Measurements from ENCODE around the gene ESPL1.
"Not testable (repeated sequence)": the region's sequence is repeated elsewhere in the genome, so short reads cannot be mapped to it uniquely, and the experiment has no call there.

ESPL1 gene

DNA sequence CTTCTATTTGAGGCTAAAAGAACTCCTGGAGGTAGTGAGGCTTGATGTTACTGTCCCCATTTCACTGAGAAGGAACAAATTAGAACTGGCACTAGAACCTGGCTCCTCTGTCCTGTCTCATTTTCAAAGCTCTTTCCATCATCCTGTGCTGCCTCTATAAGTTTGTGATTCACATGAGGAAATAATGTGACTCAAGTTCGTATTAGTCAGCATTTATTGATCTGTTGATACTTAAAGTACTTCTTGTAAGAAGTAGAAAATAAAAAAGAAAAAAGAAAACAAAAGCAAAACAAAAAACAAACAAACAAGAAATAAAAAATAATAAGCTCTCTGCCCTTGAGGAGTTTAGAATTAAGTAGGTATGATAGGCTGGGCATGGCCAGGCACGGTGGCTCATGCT lies 2.3 kb upstream of the ESPL1 start:
- no peak for DNase-seq

DNA sequence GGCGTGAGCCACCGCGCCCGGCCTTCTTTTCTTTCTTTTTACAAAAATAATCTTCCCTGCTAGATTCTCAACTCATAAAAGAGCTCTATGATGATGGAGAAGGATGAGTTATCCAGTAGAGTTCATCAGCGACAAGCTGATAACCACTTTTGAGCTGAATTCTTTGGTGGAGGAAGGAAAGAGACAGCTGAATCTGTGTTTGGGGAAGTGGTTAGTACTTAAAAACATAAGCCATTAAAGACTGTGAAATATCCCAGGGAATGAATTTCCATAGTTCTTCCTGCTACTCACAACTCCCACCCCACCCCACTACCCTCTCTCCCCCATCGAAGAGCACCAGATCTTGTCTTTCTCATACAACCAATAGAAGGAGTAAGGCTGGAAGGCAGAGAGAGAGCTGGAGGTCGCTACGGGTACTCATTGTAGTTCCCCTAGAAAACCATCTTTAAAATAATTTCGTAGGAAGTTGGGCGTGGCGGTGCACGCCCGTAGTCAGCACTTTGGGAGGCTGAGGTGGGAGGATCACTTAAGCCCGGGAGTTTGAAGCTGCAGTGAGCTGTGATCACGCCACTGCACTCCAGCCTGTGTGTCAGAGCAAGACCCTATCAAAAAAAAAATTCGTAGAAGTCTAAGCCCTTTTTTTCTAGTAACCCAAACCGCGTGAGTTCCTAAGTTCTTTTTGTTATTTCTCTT lies 647 bp upstream of the ESPL1 start:
- no peak for DNase-seq

DNA sequence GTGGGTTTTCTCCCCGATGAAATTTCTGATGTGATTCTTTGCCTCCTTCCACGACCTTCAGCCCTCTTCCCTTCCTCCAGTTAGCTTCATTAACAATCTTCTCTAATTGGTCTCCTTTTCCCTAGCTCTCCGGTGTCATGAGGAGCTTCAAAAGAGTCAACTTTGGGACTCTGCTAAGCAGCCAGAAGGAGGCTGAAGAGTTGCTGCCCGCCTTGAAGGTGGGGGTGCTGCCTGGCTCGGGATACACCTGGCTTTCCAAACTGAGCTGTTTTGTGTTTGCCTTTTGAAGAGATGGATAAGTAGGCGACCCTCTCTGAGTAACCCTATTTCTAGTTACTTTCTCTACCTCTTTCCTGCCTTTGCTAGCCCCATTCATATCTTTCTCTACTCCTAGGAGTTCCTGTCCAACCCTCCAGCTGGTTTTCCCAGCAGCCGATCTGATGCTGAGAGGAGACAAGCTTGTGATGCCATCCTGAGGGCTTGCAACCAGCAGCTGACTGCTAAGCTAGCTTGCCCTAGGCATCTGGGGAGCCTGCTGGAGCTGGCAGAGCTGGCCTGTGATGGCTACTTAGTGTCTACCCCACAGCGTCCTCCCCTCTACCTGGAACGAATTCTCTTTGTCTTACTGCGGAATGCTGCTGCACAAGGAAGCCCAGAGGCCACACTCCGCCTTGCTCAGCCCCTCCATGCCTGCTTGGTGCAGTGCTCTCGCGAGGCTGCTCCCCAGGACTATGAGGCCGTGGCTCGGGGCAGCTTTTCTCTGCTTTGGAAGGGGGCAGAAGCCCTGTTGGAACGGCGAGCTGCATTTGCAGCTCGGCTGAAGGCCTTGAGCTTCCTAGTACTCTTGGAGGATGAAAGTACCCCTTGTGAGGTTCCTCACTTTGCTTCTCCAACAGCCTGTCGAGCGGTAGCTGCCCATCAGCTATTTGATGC lies 797 bp downstream of the ESPL1 start:
- DNase-seq = peak; percentile 35

DNA sequence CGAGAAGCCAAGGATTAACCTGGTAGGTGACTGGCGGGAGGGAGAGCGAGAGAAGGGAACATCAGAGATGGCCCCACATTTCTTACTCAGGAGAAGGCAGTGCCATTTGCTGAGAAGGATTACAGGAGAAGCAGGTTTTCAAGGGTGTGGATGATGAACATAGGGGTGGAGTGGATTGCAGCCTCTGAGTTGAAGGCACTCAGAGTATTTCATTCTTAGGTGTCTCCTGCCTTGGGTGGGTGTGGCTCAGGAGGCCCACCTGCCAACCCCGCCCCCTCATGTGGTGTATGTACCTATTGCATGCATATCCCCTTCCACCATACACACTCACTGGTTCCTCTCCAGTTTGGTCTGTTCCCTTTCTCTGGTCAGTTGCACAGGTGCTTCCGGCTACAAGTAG lies 6.3 kb downstream of the ESPL1 start:
- DNase-seq = no peak

DNA sequence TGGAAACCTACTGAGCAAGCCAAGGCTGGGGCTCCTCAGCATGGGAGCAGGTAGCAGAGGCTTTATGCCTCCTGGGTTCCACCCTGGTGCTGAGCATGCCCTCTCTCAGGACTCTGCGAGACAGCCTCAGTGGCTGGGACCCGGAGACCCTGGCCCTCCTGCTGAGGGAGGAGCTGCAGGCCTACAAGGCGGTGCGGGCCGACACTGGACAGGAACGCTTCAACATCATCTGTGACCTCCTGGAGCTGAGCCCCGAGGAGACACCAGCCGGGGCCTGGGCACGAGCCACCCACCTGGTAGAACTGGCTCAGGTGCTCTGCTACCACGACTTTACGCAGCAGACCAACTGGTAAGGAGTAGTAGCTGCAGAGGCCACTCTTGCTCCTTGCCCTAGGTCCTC lies 8.4 kb downstream of the ESPL1 start:
- DNase-seq = no peak

DNA sequence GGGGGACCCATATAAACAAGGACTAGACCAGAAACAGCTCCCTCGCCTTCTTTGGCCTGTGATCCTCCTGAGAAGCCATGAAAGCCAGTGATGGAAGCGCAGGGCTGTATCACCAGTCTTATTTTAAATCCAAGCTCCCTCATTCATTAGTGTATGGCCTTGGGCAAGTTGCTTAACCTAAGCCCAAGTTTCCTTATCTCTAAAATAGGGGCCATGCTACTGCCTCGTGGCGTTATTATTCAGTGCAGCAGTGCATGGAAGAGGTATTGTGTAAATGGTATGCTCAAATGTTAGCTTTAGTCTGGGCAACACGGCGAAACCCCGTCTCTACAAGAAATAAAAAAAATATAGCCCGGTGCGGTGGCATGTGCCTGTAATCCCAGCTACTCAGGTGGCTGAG lies 9.9 kb downstream of the ESPL1 start:
- DNase-seq = no peak

DNA sequence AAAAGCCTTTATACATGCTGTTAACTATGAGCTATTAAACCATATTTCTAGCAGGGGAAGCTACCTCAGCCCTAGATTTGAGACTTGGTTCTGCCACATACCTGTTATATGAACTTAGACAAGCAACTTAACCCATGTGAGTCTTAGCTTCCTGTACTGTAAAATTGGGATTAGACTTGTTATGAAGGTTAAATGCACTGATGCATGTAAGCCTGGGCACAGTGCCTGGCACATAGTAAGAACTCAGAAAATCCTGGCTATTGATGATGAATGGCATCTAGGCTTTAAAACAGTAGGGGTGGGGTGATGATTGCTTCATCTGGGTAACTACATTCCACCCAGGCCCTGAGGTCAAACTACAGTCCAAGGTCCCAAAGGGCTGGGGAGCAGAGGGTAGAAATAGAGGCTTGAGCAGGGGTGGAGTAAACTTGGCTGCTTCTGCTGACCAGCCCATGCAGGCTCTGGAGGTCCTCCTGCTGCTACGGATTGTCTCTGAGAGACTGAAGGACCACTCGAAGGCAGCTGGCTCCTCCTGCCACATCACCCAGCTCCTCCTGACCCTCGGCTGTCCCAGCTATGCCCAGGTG lies 11.3 kb downstream of the ESPL1 start:
- DNase-seq = no peak

DNA sequence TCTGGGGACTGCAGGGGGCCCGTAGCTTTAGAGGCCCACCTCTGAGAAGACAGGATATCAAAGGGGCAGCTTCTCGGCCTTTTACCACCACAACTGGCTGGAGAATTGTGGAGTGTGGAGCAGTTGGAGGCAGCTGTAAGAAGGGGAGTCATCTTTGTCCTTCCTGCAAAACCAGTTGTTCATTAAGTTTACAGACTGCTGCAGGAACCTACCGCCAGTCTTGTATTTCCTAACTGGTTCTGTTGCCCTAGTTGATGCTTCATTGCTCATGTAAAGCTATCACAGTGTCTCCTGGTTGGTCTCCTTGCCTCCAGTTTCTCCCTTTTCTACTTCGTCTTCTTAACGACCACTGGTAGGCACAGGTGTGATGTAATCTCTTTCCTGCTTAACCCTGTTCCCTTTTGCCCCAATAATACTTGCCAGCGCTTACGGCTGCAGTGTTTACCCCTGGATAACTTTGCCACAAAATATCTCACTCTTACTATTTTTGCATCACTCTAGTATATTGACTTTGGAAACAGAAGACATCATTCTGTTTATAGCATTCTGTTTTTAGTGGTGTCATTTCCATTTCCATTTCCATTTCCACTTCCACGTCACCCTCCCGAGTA lies 11.9 kb downstream of the ESPL1 start:
- DNase-seq = no peak

DNA sequence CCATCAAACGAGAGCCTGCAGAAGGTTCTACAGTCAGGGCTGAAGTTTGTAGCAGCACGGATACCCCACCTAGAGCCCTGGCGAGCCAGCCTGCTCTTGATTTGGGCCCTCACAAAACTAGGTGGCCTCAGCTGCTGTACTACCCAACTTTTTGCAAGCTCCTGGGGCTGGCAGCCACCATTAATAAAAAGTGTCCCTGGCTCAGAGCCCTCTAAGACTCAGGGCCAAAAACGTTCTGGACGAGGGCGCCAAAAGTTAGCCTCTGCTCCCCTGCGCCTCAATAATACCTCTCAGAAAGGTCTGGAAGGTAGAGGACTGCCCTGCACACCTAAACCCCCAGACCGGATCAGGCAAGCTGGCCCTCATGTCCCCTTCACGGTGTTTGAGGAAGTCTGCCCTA lies 18.3 kb downstream of the ESPL1 start:
- DNase-seq = no peak

DNA sequence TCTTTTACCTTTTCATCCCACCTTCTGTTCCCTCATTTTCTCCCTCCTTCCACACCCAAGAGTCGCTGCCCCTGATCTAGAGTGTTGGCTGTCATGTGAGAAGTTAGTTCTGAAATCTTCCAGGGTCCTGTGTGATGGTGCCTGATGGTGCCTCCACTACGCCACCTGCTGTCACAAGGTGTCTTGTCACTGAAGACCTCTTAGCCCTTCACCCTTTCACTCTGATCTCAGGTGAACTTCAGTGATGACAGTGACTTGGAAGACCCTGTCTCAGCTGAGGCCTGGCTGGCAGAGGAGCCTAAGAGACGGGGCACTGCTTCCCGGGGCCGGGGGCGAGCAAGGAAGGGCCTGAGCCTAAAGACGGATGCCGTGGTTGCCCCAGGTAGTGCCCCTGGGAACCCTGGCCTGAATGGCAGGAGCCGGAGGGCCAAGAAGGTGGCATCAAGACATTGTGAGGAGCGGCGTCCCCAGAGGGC lies 19.7 kb downstream of the ESPL1 start:
- DNase-seq = peak; percentile 76

DNA sequence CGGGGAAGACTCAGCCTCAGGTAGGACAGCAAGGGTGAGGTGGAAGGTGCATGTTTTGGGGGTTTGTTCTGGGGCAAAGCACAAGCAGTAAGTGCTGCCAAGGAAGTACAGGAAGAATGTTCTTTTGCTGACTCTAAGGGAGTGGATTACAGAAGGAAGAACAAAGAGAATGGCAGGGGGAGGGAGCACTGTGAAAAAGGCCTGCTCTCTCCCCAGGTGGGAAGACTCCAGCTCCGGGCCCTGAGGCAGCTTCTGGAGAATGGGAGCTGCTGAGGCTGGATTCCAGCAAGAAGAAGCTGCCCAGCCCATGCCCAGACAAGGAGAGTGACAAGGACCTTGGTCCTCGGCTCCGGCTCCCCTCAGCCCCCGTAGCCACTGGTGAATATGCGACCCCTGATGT lies 20.2 kb downstream of the ESPL1 start:
- DNase-seq = no peak

DNA sequence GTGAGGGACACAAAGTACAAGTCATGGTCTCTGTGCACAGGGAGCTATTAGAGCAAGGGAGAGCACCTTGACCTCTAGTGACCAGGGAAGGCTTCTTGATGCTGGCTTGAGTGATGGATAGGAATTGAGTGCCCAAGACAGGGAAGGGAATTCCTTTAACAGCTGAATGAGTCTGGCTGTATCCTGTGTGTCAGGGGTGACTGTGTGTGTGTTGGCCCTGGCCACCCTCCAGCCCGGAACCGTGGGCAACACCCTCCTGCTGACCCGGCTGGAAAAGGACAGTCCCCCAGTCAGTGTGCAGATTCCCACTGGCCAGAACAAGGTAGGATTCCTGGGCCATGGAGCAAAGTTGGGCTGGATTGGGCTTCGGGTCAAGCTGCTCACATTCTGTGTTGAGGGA lies 21.8 kb downstream of the ESPL1 start:
- DNase-seq = no peak

DNA sequence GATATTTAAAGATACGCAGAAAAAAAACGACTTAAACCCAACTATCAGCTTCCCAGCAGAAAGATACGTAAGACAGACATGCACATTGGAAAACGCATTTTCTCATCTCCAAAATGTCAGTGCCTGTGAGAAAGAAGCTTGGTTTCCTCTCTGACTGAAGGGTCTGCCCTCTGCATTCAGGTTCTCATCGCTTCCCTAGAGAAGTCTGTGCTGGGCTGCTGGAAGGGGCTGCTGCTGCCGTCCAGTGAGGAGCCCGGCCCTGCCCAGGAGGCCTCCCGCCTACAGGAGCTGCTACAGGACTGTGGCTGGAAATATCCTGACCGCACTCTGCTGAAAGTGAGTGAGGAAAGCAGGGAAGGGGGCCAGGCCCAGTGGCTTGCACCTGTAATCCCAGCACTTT lies 22.6 kb downstream of the ESPL1 start:
- DNase-seq = no peak

DNA sequence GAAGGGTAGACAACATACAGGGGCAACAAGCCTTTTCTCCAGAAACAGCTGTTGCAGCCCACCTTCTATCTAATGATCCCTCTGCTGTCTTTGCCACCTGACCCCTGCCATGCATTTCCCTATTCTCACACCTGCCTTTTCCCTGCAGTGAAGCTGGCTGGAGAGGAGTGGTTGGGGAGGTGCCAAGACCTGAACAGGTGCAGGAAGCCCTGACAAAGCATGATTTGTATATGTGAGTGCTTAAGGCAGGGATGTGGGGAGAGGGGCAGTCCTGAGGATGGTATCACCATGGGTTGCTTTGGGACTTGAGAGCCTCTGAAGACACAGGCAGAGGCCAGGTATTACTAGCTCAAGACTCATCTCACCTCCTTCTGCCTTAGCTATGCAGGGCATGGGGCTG lies 24.3 kb downstream of the ESPL1 start:
- DNase-seq = peak; percentile 96

DNA sequence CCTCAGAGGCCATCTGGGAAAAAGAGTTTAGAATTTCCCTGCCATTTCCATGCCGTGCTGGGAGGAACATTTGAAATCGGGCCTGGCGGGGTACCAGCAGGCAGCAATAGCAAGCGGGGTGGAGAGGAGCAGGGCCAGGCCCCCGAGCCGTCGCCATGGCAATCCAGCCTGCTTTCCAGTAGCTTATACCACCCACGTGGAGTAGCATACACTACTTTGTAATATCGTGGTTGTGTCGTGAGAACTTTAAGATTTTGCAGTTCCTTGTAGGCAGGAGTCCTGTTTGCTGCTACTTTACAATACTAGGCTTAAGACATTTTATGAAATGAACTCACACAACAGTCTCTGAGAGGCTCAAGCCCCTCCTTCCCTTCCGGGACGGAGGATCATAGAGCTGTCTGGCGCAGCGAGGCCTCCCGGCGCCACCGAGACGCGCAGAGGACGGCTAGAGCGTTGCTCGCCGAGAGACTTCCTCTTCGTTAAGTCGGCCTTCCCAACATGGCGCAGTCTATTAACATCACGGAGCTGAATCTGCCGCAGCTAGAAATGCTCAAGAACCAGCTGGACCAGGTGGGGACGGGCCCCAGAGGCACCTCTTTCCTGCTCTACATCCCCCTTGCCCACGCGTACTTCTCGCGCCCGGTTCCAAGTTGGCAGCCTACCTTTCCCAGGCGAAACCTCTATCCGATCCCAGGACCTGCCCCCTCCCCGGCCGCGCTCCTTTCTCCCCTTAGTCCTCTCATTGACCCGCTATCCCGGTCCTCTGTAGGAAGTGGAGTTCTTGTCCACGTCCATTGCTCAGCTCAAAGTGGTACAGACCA lies 27.2 kb downstream of the ESPL1 start, which contains the start of gene PFDN5:
PFDN5 (plus strand) TSS at position 473 of the 821 bp plus-strand sequence; CDS start at position 499, 26 bp downstream.
- peak; percentile 97 for DNase-seq

DNA sequence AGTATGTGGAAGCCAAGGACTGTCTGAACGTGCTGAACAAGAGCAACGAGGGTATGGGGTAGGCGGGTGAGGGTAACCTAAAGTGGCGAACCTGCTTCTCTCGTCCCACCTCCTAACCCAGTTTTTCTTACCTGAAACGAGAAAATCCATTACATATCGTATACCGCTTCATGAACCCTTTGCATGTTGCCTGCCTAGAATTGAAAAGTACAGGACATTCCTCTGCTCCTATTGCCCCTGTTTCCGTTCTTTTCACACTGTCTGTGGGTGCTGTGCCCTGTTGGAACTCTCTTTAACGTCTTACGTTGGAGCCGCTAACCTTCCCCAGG lies 27.8 kb downstream of the ESPL1 start:
- peak; percentile 44 for DNase-seq

DNA sequence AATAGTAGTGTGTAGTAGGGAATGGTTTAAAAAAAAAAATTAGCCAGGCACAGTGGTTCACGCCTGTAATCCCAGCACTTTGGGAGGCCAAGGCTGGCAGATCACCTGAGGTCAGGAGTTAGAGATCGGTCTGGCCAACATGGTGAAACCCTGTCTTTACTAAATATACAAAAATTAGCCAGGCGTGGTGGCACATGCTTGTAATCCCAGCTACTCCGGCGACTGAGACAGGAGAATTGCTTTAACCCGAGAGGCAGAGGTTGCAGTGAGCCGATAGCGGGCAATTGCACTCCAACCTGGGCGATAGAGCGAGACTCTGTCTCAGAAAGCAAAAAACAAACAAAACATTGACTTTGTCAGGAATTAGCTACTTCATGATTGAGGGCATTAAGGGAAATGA lies 29.0 kb downstream of the ESPL1 start:
- not testable (repeated sequence) for DNase-seq

DNA sequence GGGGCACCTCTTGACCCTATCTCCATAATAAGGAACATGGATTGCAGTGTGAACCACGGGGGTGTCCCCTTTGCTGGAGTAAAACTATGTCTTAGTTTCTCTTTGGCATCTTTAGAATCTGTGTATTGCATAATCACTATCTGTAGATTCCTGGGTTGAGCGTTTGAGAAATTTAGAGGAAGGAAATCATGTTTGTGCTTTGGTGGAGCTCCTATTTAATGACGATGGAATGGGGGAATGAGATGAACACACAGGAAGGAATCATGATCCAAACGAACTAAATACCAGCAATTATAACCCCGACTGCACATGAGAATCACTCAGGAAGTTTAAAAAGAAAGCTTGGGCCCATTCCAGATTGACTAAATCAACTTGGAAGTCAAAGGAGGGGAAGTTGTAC lies 30.1 kb downstream of the ESPL1 start:
- DNase-seq = no peak

DNA sequence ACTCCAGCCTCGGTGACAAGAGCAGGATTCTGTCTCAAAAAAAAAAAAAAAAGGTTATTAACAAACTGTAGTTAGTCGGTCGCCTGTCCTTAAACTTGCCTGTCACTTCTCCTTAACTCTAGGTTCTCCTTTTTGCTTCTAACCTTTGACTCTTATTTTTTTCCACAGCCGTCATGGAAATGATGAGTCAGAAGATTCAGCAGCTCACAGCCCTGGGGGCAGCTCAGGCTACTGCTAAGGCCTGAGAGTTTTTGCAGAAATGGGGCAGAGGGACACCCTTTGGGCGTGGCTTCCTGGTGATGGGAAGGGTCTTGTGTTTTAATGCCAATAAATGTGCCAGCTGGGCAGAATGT lies 31.0 kb downstream of the ESPL1 start:
- DNase-seq = peak; percentile 68

DNA sequence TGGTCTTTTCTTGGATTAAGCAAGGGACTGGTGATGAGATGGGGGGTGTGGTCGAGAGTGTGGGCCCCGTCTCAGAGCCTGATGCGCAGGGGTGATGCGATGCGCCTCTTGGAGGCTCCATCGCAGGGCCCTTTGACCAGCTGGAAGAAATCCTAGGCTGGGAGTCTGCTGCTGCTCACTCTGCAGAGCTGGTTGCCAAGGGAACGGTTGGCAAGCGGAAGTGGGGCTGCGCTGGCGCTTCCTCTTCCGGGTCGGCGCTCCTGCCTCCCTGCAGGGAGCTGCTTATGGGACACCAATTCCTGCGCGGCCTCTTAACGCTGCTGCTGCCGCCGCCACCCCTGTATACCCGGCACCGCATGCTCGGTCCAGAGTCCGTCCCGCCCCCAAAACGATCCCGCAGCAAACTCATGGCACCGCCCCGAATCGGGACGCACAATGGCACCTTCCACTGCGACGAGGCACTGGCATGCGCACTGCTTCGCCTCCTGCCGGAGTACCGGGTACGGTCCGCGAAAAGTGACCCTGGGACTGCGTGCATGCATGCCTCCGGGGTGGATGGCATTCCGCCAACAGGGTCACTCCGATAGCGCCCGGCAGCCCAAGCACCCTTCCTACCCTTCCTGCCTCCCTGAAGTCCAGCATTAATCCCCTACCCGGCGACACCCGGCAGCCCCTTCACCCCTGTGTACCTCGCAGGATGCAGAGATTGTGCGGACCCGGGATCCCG lies 31.5 kb downstream of the ESPL1 start, which contains the start of gene MYG1:
MYG1 (plus strand) TSS at position 242 of the 727 bp plus-strand sequence; CDS start at position 285, 43 bp downstream.
- peak; percentile 98 for DNase-seq

DNA sequence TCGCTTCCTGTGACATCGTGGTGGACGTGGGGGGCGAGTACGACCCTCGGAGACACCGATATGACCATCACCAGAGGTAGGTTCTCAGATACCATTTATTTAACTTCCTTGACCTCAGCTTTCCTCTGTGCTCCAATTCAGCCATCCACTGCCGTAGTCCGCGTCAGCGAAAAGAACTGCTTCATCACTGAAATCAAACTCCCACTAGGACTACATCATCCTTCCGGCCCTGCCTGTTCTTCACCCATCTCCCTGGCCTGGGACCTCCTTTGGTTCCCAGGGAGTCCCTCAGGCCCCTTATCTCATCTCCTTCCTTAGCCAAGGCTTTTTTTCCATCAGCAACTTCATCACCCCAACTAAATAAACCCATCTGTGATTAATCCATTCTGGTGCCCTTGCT lies 32.1 kb downstream of the ESPL1 start:
- DNase-seq = peak; percentile 47

DNA sequence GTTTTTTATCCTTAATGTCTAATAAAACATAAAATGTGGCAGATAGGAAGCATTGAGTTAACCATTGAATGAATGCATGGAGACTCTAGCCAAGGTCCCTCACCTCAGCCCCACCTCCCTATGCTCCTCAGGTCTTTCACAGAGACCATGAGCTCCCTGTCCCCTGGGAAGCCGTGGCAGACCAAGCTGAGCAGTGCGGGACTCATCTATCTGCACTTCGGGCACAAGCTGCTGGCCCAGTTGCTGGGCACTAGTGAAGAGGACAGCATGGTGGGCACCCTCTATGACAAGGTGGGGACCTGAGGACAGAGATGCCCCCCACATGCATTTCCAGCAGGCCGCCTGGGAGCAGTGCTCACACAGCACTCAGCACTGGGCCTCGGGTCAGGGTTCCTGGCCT lies 34.8 kb downstream of the ESPL1 start:
- DNase-seq = no peak
